Right renal cortex interstitium (tissue), 3 donors: ENCODE data around the gene SAP25. TPM values are rescaled to one million over a fixed set of nuclear protein-coding genes. Genes with fewer than 3 reads are reported as not detected.

Experiments
- DNase-seq, 3 donors: peaks; one replicate each; pipeline ENCODE4 v3.0.0-alpha.2; 2013; ENCODE audit warnings: low read depth in 3 of 3, low spot score in 2 of 3
- polyA plus RNA-seq, 3 donors: library from polyadenylated mRNA; unstranded; fragments of 120-200 nt; gene quantifications; one replicate each; pipeline ENCODE4 v1.2.1, GENCODE V29; 2013; ENCODE audit not compliant: insufficient read length in 3 of 3

SAP25 gene
- 1 to 10 TPM in 2 of 3 donors, under 1 TPM in 1; 0.82 to 1.7 (median 1.6) TPM for polyA plus RNA-seq

- no peak for DNase-seq
Measured at GRCh38 chr7:100573691-100574361, at the start of gene SAP25. SAP25 (minus strand) TSS chr7:100573900; CDS start chr7:100573742, 158 bp downstream.

DNA sequence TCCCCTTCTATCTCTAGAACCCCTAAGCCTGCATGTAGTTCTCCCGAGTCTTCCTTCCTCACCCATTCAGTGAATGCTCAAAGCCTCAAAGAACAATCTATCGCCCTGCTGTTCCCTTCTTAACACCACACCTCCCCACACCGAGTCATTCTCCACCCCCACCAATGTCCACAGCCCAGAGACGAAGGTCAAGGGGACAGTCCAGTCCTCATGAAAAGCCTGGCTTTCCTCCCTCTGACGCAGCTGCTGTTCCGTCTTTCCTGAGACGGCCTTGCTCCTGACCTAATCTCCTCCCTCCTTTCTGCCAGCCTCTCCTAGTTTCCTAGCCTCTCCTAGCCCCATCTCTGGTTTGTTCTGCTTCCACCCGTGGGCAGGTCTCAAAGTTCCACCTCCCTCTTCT is 47.9 kb upstream of the SAP25 start:
- no peak for DNase-seq

DNA sequence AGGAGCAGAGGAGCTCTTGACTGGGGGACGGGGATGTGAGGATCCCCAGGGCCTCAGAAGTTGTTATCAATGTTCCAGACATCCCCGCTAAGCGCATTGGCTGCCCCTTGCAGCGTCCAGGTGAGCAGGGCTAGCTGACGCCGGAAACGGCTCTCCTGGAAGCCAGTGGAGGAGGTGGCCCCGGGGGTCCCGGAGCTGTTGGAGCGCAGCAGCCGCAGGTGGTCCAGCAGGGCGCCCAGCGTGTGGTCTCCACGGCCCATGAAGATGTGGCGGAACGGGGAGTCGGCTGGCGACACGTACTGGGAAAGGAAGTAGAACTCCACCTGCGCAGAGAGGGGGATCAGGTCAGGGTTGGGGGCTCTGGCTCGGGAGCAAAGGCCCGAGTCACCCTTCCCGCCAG is 47.1 kb upstream of the SAP25 start:
- DNase-seq, result no peak

- DNase-seq, result no peak
Measured at GRCh38 chr7:100620239-100620638, 46.5 kb upstream of the SAP25 start.

- no peak for DNase-seq
Measured at GRCh38 chr7:100614308-100614861, 40.7 kb upstream of the SAP25 start.

DNA sequence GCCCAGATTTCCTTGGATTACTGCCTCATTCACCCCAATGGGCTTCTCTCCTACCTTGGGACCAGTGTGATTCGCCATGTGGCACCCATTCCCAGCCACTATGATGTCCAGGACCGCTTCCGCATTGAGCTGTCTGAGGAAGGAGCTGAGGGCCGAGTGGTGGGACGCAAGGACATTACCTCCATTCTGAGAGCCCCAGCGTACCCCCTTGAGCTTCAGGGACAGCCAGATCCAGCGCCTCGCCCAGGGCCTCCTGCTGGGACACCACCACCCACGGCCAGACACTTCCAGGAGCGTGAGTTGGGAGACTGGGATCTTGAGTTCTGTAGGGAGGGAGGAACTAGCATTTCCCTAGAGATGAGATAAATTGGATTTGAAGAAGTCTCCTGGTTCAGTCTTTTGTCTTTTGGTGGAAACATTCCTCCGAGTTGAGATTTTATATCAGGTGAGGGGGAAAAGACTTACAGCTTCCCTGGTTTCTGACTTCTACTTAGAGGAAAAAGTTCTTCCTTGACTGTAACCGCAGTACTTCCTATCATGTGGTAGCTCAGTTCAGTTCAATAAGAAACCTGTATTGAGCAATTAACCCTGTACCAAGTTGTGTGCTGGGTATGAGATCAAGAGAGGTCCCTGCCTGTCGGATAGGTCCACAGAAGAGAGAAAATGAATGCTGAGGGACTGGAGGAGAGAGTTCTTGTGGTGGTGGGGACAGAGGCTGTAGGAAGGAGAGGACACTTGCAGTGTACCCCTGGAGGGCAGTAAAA is 39.9 kb upstream of the SAP25 start:
- DNase-seq, result no peak

DNA sequence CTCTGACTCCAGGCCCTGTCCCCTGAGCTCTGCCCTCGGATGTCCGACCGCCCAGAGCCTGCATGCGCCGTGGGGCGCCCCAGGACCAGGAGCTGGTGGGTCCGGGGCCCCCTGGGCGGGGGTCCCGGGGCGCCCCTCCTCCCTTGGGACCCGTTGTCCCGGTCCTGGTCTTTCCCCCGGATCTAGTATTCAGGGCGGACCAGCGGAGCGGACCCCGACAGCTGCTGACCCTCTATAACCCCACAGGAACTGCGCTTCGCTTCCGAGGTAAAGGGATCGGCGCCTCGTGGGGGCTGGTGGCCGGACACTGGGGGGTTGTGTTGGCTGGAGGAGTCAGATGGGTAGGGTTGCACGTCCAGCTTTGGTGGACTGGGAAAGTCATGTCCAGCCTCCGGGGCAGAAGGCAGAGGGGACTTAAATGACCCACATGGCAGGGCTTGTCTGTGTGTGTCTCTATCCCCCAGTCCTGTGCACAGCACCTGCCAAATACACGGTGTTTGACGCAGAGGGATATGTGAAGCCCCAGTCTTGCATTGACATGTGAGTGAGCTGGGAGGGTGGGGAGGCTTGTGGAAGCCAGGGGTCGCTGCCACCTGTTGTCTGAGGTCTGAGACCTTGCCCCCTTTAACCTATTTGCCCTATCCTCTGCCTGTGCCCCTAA is 39.2 kb upstream of the SAP25 start:
- DNase-seq, result no peak

GRCh38 chr7:100611983-100612729 is 38.5 kb upstream of the SAP25 start, which contains the start of gene MOSPD3:
MOSPD3 (plus strand) TSS chr7:100612540; CDS start chr7:100612792, 252 bp downstream.
- DNase-seq, result peak; percentile 99 to 100 (median 100)

DNA sequence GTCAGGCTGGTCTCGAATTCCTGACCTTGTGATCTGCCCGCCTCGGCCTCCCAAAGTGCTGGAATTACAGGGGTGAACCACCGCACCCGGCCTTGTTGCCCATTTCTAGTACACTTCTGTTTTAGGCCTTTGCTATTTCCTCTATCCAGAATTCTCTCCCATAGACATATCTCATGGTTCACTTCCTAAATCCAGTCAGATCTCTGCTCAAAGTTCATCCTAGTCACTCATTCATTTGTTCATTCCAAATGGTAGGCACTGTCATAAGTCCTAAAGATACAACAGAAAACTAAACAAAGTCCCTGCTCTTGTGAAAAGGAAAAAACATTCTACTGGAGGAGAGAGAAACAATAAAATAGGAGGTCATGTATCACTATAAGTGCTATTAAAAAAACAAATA is 36.3 kb upstream of the SAP25 start:
- DNase-seq, result no peak

DNA sequence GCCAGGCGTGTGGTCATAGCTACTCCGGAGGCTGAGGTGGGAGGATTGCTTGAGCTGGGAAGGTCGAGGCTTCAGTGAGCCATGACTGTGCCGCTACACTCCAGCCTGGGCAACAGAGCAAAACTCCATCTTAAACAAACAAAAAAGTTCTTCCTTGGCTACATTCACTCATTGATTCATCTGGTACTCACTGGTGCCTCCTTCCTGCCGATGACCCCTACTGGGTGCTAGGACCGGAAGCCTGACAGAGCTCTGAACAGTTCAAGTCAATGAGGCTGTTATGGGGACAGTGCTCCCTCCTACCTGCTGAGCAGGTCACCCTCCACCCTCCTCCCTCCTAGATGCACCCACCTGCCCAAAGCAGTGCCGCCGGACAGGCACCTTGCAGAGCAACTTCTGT is 33.4 kb upstream of the SAP25 start:
- DNase-seq, result no peak

DNA sequence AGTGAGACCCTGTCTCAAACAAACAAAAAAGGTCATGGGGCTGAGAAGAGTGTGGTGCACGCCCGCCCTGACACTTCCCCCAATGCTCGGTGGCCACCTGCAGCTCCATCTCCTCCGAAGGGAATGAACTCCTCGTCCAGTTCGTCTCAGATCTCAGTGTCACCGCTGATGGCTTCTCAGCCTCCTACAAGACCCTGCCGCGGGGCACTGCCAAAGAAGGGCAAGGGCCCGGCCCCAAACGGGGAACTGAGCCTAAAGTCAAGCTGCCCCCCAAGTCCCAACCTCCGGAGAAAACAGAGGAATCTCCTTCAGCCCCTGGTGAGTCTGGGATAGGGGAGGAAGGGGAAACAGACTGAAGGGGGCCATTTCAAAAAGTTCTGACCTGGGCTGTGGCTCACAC is 32.6 kb upstream of the SAP25 start:
- DNase-seq, result no peak

- DNase-seq, result no peak
Measured at GRCh38 chr7:100604976-100605911, 31.5 kb upstream of the SAP25 start.

DNA sequence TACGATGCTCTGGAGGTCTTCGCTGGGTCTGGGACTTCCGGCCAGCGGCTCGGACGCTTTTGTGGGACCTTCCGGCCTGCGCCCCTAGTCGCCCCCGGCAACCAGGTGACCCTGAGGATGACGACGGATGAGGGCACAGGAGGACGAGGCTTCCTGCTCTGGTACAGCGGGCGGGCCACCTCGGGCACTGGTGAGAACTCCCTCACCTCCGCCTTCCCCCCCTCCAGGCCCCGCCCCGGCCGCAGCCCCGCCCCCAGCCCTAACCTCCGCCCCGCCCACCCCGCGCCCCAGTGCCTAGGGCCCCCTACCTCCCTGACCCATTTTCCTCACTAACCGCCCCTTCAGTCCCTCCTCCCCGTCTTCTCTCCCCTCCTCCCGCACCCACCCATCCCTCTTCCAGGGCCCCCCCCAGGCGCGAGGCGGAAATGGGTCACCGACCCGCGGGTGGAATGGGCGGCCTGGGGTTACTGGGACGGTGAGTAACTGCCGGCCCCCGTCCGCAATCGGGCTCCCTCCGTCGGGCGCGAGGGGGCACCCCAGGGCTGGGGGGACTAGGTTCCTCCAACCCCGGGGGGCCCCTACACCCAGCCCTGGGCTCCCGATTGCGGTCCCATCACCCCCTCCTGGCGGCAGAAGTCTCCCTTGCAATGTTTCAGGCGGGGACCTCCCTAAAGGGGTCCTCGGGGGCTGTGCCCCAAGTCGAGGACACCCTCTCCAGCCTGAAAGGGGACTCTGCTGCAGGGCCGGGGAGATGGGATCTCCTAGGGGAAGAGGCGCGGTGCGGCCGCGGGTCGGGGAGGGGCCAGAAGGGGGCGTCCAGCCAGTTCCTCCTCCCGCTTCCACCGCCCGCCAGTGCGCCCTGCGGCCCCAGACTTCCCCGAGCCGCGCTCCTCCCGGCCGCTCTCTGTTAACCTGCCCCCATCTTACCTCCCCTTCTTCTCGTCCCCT is 30.6 kb upstream of the SAP25 start:
- DNase-seq, result no peak

DNA sequence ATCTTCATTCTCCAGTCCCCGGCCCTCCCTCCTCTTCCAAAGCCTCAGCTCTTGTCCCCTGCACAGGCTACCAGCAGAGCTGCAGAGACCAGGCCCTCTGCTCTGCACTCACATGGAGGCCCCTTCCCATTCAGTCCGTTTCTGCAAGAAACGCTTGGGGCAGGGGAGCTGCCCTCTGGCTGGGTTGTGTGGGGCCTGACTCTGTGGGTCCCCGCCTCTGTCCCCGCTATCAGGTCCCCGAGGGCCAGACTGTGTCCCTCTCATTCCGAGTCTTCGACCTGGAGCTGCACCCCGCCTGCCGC is 30.0 kb upstream of the SAP25 start:
- no peak for DNase-seq

DNA sequence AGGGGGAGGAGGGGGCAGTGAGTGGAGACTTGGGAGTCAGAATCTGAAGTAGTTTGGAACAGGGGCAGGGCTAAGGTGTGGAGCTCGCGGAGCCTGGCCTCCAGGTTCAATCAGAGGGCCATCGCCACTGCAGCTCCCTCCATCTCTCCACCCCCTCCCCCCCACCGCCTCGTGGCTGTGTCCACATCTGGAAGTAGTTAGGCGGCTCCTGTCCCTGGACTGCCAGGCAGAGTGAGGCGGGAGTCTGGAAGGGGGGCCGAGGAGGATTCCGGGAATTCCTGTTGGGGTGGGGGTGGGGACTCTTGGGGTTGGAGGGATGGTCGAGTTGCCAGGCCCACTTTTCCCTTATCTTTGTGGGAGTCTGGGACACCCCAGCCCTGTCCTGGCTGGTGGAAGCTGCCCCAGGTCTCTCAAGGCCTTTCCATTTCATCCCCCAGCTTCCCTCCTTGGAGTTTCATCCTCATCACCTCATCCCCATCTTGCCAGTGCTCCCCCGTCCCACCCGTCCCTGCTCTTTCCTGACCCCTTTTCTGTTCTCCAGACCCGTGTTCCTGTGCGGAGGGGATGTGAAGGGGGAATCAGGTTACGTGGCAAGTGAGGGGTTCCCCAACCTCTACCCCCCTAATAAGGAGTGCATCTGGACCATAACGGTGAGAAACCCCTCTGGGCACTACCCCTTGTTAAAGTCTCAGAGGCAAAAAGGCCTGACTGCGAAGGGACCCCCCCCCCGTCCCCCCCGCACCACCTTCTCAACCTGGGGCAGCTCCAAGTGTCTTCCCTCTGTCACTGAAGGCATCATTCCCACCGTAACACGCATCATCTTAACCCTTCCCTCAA is 29.4 kb upstream of the SAP25 start:
- no peak for DNase-seq

GRCh38 chr7:100600730-100601038 is 27.0 kb upstream of the SAP25 start:
- DNase-seq, result no peak

- no peak for DNase-seq
Measured at GRCh38 chr7:100599911-100600729, 26.4 kb upstream of the SAP25 start.
